ENCODE measurements around the gene IFITM10.
"Not testable (repeated sequence)": the region's sequence is repeated elsewhere in the genome, so short reads cannot be mapped to it uniquely, and the experiment has no call there.

Gene IFITM10

DNA sequence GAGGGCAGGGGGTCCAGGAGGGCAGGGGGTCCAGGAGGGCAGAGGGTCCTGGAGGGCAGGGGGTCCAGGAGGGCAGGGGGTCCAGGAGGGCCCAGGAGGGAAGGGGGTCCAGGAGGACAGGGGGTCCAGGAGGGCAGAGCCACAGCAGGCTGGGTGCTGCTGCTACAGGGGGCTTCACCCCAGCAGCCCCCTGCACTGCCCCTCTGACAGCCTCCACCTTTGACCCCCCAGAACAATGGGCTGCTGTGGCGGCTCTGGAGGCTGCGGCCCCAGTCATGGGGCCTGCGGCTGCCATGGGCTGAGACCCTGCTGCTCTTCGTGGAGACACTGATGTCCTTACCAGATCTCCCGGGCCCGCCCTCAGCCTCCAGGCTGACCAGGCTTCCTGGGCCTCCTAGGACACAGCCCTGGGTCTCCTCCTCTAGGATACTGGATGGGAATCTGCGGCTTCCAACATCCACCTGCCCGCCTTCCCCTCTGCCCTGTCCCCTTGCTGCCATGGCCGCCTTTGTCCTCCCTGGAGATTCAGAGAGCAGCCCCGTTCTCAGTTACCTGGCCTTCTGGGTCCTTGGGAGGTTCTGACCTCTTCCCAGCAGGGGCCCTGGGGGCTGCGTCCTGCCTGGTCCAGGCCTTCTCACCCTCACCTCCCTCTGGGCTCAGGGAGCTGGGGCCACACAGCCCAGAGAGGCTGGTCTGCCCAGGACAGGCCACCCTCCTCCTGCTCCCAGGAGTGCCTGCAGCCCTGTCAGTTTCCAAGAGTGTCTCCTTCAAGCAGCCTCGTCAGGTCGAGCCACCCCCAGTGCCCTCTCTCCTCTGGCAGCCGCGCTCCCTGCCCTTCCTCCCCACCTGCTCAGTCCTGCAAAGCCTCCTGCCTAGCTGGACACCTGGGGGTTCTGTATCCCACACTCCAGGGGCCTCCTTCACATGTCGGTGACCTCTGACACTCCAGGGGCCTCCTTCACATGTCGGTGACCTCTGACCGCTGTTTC is 65.2 kb downstream of the IFITM10 start:
- not testable (repeated sequence) for FAIRE-seq; DNase-seq (ENCODE audit: insufficient read length, low spot score)

DNA sequence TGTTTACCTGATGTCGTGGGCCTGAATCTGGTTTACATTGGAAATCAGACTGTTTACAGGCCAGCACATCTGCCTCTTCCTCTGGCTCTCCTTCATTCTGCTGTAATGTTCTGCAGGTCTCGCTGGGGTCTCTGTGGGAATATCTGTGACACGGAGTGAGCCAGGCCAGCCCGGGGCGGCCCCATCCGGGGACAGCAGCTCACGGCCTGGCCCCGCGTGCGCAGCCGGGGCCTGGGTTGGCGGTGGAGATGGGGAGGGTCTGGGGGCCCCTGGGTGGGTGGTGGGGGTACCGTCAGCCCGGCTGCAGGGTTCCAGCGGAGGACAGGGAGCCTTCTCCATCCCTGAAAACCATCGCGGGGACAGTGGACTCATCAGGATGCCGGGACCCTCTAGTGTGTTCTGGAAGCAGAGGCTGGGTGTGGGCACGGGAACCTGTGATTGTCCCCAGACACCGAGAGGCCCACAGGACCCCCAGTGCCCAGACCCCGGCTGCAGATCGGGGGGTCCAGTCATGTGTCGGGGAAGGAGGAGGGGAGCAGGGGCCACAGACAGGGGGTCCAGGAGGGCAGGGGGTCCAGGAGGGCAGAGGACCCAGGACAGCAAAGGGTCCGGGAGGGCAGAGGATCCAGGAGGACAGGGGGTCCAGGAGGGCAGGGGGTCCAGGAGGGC is 66.4 kb downstream of the IFITM10 start:
- not testable (repeated sequence) for DNase-seq (ENCODE audit: insufficient read length, low spot score); FAIRE-seq

DNA sequence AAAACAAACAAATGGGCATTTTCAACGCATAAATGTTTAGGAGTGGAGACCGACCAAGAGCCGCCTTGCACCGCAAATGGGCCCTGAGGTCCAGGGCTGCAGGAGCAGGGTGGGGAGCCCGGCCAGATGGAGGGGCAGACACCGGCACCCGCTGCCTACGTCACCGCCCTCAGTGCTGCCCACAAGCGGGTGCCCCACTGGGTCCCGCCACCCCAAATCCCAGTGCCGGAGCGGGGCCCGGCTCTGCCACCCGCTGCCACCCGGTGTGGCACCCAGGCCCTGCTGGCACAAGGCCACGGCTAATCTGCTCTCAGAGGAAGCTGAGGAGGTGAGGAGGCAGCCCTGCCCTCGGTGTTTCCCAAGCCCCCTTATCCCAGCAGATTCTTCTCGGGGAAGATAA is 67.2 kb downstream of the IFITM10 start:
- not testable (repeated sequence) for DNase-seq (ENCODE audit: insufficient read length, low spot score); FAIRE-seq

Measured in GM12891 (cell line).